Left lung (tissue), 10 donors: ENCODE results near the gene INO80. TPM values are rescaled to one million over a fixed set of nuclear protein-coding genes. Genes with fewer than 3 reads are reported as not detected.

Experiments used
- ATAC-seq: fragments of 200-7000 bp; cut with Tn5 transposase; one replicate; pipeline ENCODE4 v1.9.1; 2020; ENCODE audit warnings: moderate library complexity
- DNase-seq, 4 donors: peaks; one replicate each; pipeline ENCODE4 v3.0.0-alpha.2; 2013 to 2020
- H3K27ac ChIP-seq, 2 donors: fragments of 200-600 bp; sonication (generic) in 1 of 2; one replicate each; pipeline versions ENCODE4 v1.5.0 to v1.8.0; 2020 to 2021
- H3K27me3 ChIP-seq, 2 donors: fragments of 200-600 bp; sonication (generic) in 1 of 2; one replicate each; pipeline versions ENCODE4 v1.5.0 to v1.8.0; 2020 to 2021
- H3K36me3 ChIP-seq, 2 donors: fragments of 200-600 bp; sonication (generic) in 1 of 2; one replicate each; pipeline versions ENCODE4 v1.5.0 to v1.8.0; 2020 to 2021
- H3K4me1 ChIP-seq, 2 donors: fragments of 200-600 bp; one replicate each; pipeline ENCODE4 v1.8.0; 2021
- H3K4me3 ChIP-seq, 2 donors: fragments of 200-600 bp; sonication (generic) in 1 of 2; one replicate each; pipeline versions ENCODE4 v1.5.0 to v1.8.0; 2020 to 2021; ENCODE audit warnings: mild to moderate bottlenecking in 1 of 2
- H3K9me3 ChIP-seq, 2 donors: fragments of 200-600 bp; sonication (generic) in 1 of 2; one replicate each; pipeline versions ENCODE4 v1.5.0 to v1.8.0; 2020 to 2021
- intact Hi-C, 2 donors: fragments of 100-400 bp; cut with DNase I; formaldehyde crosslinking; loops; one replicate each; pipeline versions ENCODE4 v1.11.2 to v1.14.2; 2022
- polyA plus RNA-seq, 6 donors: library from polyadenylated mRNA; unstranded; fragments of 120-200 nt; gene quantifications; one replicate each; pipeline ENCODE4 v1.2.1, GENCODE V29; 2013; ENCODE audit not compliant: insufficient read length in 6 of 6
- total RNA-seq, 2 donors: library from RNA; stranded (reverse); fragmentation: NEBNext Ultra II Directional; extraction: Animal tissue kit (Norgen Biotek cat#: 25700); gene quantifications; one replicate each; pipeline ENCODE4 v1.2.1, GENCODE V29; 2021
- TF ChIP-seq, protein P1 (sequence below), 2 donors: fragments of 200-600 bp; sonication (generic) in 1 of 2; IDR thresholded peaks; one replicate each; pipeline versions ENCODE4 v1.5.0 to v1.8.0; 2021; ENCODE audit warnings: antibody characterized with exemption in 2 of 2
- donor health status: DM: no; HTN: yes; CAD: no.
- donor health status: DM: no; HTN: no; CAD: no.

INO80 gene
- total and polyA plus RNA-seq, 8 donors, result 20.1 to 31.0 (median 26.0) TPM

GRCh38 chr15:40933517-40933902 is 182.6 kb downstream of the INO80 start:
- Histone ChIP-seq H3K27me3 (peaks cover 13 to 43% of the 10 kb centered on the region in 2 donors), H3K27ac (peak overlapping the region; percentile 35 to 41), H3K4me3 (peak overlapping the region in 1 of 2 donors; percentile 48), H3K4me1 (peaks cover 19 to 92% of the 10 kb centered on the region in 2 donors), H3K9me3 (no peaks in the 10 kb centered on the region), H3K36me3 (peaks cover 0 to 11% of the 10 kb centered on the region in 2 donors)
- DNase-seq (no peak), ATAC-seq (no peak)
- intact Hi-C loops, result no loop called here
- TF ChIP-seq, protein P1, sequence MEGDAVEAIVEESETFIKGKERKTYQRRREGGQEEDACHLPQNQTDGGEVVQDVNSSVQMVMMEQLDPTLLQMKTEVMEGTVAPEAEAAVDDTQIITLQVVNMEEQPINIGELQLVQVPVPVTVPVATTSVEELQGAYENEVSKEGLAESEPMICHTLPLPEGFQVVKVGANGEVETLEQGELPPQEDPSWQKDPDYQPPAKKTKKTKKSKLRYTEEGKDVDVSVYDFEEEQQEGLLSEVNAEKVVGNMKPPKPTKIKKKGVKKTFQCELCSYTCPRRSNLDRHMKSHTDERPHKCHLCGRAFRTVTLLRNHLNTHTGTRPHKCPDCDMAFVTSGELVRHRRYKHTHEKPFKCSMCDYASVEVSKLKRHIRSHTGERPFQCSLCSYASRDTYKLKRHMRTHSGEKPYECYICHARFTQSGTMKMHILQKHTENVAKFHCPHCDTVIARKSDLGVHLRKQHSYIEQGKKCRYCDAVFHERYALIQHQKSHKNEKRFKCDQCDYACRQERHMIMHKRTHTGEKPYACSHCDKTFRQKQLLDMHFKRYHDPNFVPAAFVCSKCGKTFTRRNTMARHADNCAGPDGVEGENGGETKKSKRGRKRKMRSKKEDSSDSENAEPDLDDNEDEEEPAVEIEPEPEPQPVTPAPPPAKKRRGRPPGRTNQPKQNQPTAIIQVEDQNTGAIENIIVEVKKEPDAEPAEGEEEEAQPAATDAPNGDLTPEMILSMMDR (IDR thresholded peaks at IDR 0.05), result no peak

GRCh38 chr15:40932649-40933516 is 183.2 kb downstream of the INO80 start:
- TF ChIP-seq, protein P1 (IDR thresholded peaks at IDR 0.05), result no peak
- Histone ChIP-seq H3K4me3 (peak overlapping the region in 1 of 2 donors; percentile 48), H3K27ac (peak overlapping the region; percentile 41 to 45), H3K9me3 (no peaks in the 10 kb centered on the region), H3K4me1 (peaks cover 25 to 94% of the 10 kb centered on the region in 2 donors), H3K27me3 (peaks cover 19 to 50% of the 10 kb centered on the region in 2 donors), H3K36me3 (peaks cover 0 to 11% of the 10 kb centered on the region in 2 donors)
- peak in 1 of 4 donors; percentile 60 for DNase-seq
- intact Hi-C loops, result no loop called here
- ATAC-seq, result peak; percentile 34

GRCh38 chr15:40932156-40932555 is 183.9 kb downstream of the INO80 start:
- no peak for DNase-seq

GRCh38 chr15:40931300-40932142 is 184.6 kb downstream of the INO80 start:
- Histone ChIP-seq H3K27ac (peak overlapping the region; percentile 41 to 45), H3K36me3 (peaks cover 0 to 6% of the 10 kb centered on the region in 2 donors), H3K27me3 (peaks cover 33 to 63% of the 10 kb centered on the region in 2 donors), H3K4me1 (peaks cover 27 to 95% of the 10 kb centered on the region in 2 donors), H3K9me3 (no peaks in the 10 kb centered on the region), H3K4me3 (peak overlapping the region; percentile 48 to 55)
- no peak for ATAC-seq
- no peak for DNase-seq
- TF ChIP-seq, protein P1 (IDR thresholded peaks at IDR 0.05), result no peak
- intact Hi-C loops, result no loop called here

More at GRCh38 chr15:40932156-40932555, 183.9 kb downstream of the INO80 start:
- peak; percentile 4 for ATAC-seq
- H3K27me3 ChIP-seq, result peaks cover 27 to 57% of the 10 kb centered on the region in 2 donors
- peak overlapping the region in 1 of 2 donors; percentile 48 for H3K4me3 ChIP-seq
- H3K36me3 ChIP-seq, result peaks cover 0 to 8% of the 10 kb centered on the region in 2 donors
- H3K27ac ChIP-seq, result peak overlapping the region; percentile 41 to 45
- intact Hi-C loops, result no loop called here
- no peaks in the 10 kb centered on the region for H3K9me3 ChIP-seq
- peaks cover 25 to 95% of the 10 kb centered on the region in 2 donors for H3K4me1 ChIP-seq
- TF ChIP-seq, protein P1 (IDR thresholded peaks at IDR 0.05), result no peak
